Measurements from ENCODE around the gene ZNF750.

ZNF750 gene

DNA sequence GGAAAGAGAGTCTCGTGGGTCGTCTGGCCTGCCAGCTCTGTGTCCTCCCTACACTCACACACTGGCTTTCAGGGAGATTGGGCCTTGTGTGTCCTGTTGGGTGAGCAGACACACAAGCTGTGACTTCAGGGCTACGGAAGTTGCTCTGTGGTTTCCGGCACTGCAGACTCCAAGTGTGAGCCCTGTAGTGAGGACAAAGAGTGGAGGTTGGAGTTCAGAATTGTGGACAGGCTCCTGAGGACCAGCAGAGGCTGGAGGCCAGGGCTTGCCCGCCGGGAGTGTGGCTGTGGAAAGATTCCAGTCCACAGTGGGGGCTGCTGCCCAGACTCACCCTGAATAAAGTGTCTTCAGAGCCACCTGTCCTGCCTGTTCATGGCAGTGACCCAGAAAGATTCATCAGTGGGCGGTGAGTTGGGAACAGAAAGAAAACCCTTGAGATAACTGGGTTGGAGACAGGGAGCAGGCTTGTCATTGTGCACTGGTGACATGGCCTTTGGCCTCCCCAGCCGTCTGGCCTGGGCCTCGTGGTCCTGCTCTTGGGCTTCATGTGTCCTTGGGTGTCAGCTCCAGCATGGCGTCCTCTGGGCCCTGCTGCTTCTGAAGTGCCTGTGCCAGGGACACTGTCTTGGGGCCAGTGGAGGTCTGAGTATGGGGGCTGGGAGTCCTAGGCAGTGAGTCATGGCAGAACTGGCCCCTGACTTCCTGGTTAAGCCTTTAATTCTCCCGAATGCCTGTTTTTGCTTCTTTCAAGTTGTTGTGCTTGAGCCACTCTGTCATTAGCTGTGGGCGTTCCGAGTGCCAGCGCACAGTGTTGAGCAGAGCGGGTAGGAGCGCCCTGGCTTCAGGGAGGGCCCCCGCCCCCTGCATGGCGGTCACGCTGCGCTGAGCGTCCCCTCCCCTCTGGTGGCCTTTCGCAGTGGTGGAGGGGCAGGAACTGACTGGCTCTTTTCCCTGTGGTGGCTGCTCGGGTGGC lies 19.9 kb upstream of the ZNF750 start:
- peak; percentile 64 for DNase-seq

GRCh38 chr17:82858376-82859126 lies 18.7 kb upstream of the ZNF750 start:
- no peak for DNase-seq

DNA sequence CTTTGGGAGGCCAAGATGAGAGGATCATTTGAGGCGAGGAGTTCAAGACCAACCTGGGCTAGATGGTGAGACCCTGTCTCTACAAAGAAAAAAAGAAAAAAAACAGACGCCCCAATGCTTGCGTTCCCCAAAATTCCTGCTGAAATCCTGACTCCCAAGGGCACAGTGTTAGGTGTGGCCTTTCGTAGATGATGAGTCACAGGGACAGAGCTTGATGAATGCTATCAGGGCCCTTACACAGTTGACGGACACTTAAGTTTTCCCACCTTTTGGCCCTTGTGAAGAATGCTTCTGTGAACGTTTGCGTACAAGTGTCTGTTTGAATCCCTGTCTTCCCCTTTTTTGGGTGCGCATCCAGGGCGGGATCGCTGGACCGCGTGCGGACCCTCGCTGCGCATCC lies 16.5 kb upstream of the ZNF750 start:
- no peak for DNase-seq

GRCh38 chr17:82854226-82854625 lies 14.4 kb upstream of the ZNF750 start:
- DNase-seq, result no peak

DNA sequence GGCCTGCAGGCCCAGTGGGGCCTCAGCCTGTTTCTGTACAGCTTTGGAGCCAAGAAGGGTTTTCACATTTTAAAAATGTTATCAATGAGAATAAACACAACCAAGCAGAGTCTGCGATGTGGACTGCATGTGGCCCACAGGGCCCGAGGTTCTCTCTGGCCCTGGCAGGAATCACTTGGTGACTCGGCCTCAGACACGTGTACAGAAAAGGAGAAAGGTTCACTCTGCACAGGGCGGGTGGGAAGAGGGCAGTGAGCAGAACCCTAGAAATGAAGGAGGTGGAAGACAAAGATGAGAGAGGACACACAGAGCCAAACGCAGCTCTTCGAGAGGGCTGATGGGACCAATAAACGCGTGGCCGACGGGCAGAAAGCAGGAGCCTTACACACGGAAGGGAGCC lies 11.6 kb upstream of the ZNF750 start:
- DNase-seq, result no peak

DNA sequence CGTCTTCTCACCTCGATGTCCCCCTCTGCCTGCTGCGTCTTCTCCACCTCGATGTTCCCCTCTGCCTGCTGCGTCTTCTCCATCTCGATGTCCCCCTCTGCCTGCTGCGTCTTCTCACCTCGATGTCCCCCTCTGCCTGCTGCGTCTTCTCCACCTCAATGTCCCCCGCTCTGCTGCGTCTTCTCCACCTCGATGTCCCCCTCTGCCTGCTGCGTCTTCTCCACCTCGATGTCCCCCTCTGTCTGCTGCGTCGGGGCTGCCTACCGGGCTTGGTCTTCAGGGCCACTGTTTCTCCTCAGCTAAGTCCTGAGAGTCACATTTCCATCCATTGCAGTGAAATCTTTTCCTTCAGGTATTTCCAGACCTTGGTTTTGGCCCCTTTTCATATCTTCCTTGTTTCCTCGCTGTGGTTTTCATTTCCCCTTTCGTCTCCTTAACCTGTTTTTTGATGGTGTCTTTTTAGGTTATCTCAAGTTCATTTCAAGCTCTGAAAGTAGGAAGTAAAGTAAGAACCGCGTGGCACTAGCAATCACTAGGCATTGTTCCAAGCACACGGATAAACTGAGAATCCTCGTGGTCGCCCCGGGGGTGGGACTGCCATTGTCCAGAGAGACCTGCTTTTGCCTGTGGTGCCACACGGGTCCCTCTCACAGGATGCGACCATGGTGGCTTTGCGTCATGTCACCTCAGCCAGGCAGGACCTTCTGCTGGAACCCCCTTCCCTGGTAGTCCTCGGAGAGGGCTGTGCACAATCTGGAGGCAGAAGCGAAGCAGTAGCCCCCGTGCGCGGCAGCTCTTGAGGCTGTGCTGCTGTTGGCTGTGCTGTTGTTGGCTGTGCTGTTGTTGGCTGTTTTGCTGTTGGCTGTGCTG lies 9.5 kb upstream of the ZNF750 start:
- DNase-seq, result no peak

GRCh38 chr17:82848022-82848592 lies 8.3 kb upstream of the ZNF750 start:
- peak; percentile 72 for DNase-seq

DNA sequence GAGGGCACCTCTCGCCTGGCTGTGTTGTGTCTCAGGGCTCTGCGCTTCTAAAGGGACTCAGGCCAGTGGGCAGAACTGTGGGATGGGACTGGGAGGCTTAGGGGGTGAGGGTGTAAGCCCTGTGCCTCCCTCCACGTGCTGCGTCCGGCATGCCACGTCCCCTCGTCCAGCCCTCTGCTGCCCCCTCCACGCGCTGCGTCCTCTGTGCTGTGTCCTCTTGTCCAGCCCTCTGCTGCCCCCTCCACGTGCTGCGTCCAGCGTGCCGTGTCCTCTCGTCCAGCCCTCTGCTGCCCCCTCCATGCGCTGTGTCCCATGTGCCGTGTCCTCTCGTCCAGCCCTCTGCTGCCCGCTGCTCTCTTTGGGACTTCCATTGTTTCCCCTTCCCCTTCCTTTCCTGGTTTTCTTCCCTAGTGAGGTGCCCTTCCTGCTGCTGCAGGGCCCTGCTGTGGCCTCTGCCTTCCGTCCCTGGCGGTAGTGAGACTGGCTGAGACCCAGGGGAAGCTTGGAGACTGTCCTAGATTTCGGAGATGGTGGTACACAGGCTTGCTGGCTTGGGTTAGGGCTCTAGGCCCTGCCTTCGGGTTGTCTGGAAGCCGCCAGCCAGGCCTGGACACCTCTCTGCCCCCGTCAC lies 6.4 kb upstream of the ZNF750 start:
- no peak for DNase-seq

DNA sequence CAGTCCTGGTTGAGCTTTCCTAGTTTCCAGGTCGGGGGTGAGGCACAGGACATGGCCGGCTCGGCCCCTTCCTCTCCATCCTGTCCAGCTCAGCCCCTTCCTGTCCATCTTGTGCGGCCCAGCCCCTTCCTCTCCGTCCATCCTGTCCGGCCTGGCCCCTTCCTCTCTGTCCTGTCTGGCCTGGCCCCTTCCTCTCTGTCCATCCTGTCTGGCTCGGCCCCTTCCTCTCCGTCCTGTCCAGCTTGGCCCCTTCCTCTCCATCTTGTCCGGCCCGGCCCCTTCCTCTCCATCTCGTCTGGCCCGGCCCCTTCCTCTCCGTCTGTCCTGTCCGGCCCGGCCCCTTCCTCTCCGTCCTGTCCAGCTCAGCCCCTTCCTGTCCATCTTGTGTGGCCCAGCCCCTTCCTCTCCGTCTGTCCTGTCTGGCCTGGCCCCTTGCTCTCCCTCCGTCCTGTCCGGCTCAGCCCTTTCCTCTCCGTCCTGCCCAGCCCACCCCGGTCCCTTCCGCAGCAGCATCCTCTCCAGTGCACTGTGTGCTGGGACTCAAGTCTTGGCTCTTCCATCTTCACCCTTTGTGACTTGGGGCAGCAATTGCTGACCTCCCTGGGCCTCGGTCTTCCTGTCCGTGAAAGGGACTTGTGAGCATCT lies 5.5 kb upstream of the ZNF750 start:
- peak; percentile 79 for DNase-seq

DNA sequence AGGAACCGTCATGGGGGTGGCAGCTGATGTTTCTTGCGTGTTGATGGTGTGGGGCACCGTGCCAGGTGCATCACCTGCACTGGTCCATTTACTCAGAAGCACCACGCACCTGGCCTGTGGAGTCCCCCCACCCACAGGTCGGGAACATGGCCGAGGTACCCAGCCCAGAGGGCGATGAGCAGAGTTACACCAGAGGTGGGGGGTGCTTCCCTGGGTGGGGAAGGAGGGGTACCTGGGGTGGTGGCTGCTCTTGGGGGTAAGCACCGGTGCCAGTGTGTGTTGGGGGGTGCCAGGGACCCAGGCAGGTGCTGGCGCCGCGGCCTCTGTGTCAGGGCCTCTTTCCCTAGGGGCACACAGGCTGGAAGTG lies 5.0 kb upstream of the ZNF750 start:
- no peak for DNase-seq

- DNase-seq, result no peak
Measured at GRCh38 chr17:82843904-82844680, 4.3 kb upstream of the ZNF750 start.

- DNase-seq, result no peak
Measured at GRCh38 chr17:82841921-82842596, 2.2 kb upstream of the ZNF750 start.

DNA sequence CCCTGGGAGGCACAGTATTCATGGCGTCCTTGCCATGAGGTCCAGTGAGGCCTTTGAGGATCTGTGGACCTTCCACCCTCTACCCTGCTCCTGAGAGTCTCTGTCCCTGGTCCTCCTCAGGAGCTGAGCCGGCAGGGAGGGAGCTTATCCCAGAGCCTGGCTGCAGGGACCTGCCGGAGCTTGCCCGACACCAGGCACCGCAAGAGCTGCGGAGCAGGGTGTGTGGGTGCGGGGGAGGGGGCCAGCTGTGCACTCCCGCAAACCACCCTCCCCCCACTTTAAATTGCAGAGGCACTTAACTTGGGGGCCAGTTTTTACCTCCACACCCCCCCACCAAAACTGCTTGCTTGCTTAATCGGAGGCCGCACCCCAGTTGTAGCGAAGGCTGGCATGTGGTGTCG lies 609 bp upstream of the ZNF750 start:
- no peak for DNase-seq

DNA sequence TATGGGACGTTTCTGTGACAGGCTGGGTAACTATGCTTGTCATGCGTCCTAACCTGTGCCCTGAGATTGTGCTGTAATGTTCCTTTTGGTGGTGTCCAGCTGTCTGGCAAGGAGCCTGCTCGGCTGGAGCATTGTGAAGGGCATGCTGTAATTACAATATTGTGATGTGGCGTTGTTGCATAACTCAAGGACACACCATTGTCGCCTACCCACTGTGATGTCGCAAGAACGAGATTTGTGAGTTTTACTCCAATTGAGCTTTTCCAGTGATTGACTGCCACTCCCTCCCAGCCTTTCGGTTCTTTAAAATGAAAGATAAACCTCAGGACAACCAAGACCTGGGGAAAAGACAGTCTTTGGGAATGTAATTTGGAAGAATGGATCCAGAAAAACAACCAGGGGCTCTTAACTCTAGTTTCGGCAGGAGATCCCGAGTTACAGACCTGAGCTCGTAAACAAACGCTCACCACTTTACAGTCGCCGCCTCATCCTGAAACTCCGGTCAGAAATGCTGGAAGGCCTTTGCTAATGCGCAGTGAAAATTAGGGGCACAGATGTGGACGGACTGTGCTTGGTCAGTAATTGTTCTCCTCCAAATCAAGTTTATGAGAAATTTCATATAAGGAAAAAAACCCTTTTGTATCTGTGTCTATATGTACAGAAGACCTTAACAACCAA lies 1.3 kb downstream of the ZNF750 start:
- DNase-seq, result no peak

- DNase-seq, result no peak
Measured at GRCh38 chr17:82837586-82838320, 2.1 kb downstream of the ZNF750 start.

DNA sequence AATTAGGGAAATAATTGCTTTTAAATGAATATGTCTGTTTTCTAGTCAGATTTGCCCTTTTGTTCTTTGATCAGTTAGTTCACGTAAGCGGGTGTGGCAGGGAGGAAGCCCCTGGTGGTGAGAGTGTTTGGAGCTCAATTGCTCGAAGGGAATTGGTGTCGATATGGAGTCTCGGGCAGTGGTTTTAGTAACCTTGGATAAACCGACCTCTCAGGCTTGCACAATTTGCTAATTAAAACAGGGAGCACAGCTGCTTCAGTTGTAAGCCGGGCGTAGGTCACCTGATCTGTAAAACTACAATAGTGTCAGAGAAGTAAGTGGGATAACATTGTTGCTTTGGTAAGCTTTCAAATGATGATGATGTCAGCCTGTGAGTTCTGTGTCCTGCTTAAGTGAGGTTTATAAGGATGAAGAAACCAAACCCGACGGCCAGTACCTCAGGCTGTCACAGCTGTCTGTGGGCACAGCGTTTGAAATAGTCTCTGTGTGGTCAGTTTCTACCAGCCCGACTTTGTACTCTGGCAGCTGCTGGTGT lies 2.9 kb downstream of the ZNF750 start:
- no peak for DNase-seq

DNA sequence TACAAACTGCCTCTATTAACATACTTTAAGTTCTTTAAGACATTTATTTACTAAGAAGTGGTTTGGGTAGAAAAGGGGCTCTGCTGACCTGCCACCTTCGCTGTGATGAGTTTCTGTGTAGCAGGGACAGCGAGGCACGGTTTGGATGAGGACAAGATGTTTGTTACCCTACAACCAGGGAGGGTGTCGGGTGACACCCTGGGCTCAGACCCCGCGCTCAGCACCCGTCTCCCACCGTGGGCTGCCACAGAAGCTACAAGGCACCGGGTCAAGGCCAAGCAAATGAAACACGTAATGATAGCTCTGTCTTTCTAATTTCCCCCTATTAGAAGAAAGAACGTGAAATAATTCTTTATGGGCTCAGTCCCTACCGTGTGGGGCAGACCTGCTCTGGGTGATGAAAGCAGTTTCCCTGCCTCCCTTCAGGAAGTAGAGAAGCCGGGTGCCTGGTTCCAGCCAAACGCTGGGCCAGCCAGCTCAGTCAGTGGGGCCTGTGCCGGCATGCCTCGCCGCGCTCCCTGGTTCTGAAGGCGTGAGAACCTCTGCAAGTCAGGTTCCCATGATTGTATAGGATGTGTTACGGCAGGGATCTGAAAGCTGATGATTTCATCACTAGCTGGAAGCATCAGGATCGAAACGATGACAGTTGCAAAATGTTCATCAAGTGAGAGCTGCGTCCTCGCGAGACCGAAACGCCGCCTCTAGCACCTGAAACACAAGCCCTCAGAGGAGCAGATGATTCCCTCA lies 3.9 kb downstream of the ZNF750 start:
- DNase-seq, result no peak

- no peak for DNase-seq
Measured at GRCh38 chr17:82835122-82835521, 4.7 kb downstream of the ZNF750 start.
